Measurements from ENCODE around the gene SYNDIG1. TPM values are rescaled to one million over a fixed set of nuclear protein-coding genes. Genes with fewer than 3 reads are reported as not detected.

SYNDIG1 gene
- total RNA-seq, 1 experiment from 2014 or later = 5.4 TPM

- H3K4me1 Mint-ChIP-seq = peaks cover 15% of the 10 kb centered on the region in 2 experiments
- peaks cover 2% of the 10 kb centered on the region for H4K20me1 ChIP-seq (ENCODE audit: control insufficient read depth, insufficient read depth, insufficient read length)
- no peak overlapping the region for H2BK12ac ChIP-seq (ENCODE audit: insufficient read length, low read depth, low read length)
- H2BK15ac ChIP-seq (ENCODE audit: low read depth, low read length) = no peak overlapping the region
- H3K14ac ChIP-seq (ENCODE audit: insufficient read depth, low read length) = no peak overlapping the region
- no peaks in the 10 kb centered on the region for H3K4me1 ChIP-seq (ENCODE audit: insufficient read depth, low read length)
- H2BK5ac ChIP-seq (ENCODE audit: insufficient read length, low read length) = no peak overlapping the region
- H4K8ac ChIP-seq (replicated peaks; ENCODE audit: insufficient read length, low read depth, low read length) = no peak overlapping the region
- H3K4ac ChIP-seq (ENCODE audit: low read depth, low read length) = no peak overlapping the region
- peaks cover 4% of the 10 kb centered on the region for H3K27me3 Mint-ChIP-seq (ENCODE audit: low read depth)
- no peak overlapping the region for H2BK120ac ChIP-seq (ENCODE audit: low read depth, low read length, poor library complexity, severe bottlenecking)
- no peak overlapping the region for H3T11ph ChIP-seq (ENCODE audit: low read length)
- no peak overlapping the region for H2AFZ ChIP-seq (ENCODE audit: low read length)
- no peak for TF ChIP-seq CTCF (conservative IDR thresholded peaks at IDR 0.05)
- no peak overlapping the region for H3K56ac ChIP-seq (ENCODE audit: insufficient read length, low read depth, low read length)
- H3K4me2 ChIP-seq (ENCODE audit: insufficient read depth, insufficient read length, low read length) = no peak overlapping the region
- H3K9me3 ChIP-seq (ENCODE audit: control insufficient read depth, low read depth, low read length) = peaks cover 6% of the 10 kb centered on the region
- no peaks in the 10 kb centered on the region for H3K79me1 ChIP-seq (ENCODE audit: insufficient read depth, low read depth, low read length, poor library complexity, severe bottlenecking)
- no peak overlapping the region for H2AK5ac ChIP-seq (ENCODE audit: insufficient read length, low read length)
- H2BK20ac ChIP-seq (ENCODE audit: low read depth, low read length, poor library complexity, severe bottlenecking) = no peak overlapping the region
- no peaks in the 10 kb centered on the region for H3K27me3 ChIP-seq (ENCODE audit: insufficient read depth, low read length)
- no peak overlapping the region for H3K27ac ChIP-seq (ENCODE audit: insufficient read length, low read depth, low read length)
- H3K79me2 ChIP-seq (ENCODE audit: insufficient read depth, low read length) = no peaks in the 10 kb centered on the region
- H3K9ac ChIP-seq (ENCODE audit: extremely low read depth, insufficient read length, low read length) = no peak overlapping the region
- no peak overlapping the region for H4K5ac ChIP-seq (ENCODE audit: insufficient read length, low read depth, low read length)
- H3K23ac ChIP-seq (ENCODE audit: insufficient read length, low read depth, low read length) = no peak overlapping the region
- peaks cover 15 to 23% (median 19%) of the 10 kb centered on the region in 3 experiments for H3K36me3 Mint-ChIP-seq (ENCODE audit: insufficient read depth in 1 of 3, low read depth in 3 of 3)
- no peak for DNase-seq
- H3K4me3 Mint-ChIP-seq = no peak overlapping the region
- H3K23me2 ChIP-seq (ENCODE audit: insufficient read length, low read depth, low read length, poor library complexity, severe bottlenecking) = peaks cover 4% of the 10 kb centered on the region
- no peak overlapping the region for H4K91ac ChIP-seq (ENCODE audit: insufficient read length, low read depth, low read length)
- no peak overlapping the region for H3K18ac ChIP-seq (ENCODE audit: insufficient read length, low read depth, low read length)
- peaks cover 23% of the 10 kb centered on the region in 2 experiments for H3K9me3 Mint-ChIP-seq
- no peak overlapping the region for H3K27ac Mint-ChIP-seq
- no CpG with 5 or more reads among the region's 6 CpGs for WGBS (ENCODE audit: extremely low coverage, insufficient read length, low lambda C conversion rate)
Measured at GRCh38 chr20:24419786-24420185, 49.6 kb upstream of the SYNDIG1 start.
